CD4-positive, alpha-beta memory T cell (primary cell): ENCODE results near the gene ARGLU1. TPM values are rescaled to one million over a fixed set of nuclear protein-coding genes. Genes with fewer than 3 reads are reported as not detected.

Experiments
- CTCF ChIA-PET: fragments of 350-600 bp; sonication (Branson Sonifier 250); formaldehyde crosslinking; loops from one replicate; lab custom pipeline; 2021; ENCODE audit warnings: inconsistent platforms; ENCODE audit not compliant: partially characterized antibody; lab: Charles Lee
- POLR2A ChIA-PET: fragments of 350-600 bp; sonication (Branson Sonifier 250); formaldehyde crosslinking; loops from one replicate; lab custom pipeline; 2021; ENCODE audit not compliant: partially characterized antibody; lab: Charles Lee
- DNase-seq, 5 donors: peaks; one replicate each; pipeline versions ENCODE4 v3.0.0 to v3.0.0-alpha.2; 2020 to 2022; ENCODE audit warnings: mixed read lengths in 1 of 5
- H3K27ac ChIP-seq: one replicate; pipeline ENCODE4 v1.7.0; 2013; ENCODE audit warnings: low read depth, low read length
- H3K27me3 ChIP-seq: 2 replicates; pipeline ENCODE4 v1.7.0; 2013; ENCODE audit warnings: mild to moderate bottlenecking, low read length, moderate library complexity; ENCODE audit not compliant: insufficient read depth
- H3K36me3 ChIP-seq: 2 replicates; pipeline ENCODE4 v1.7.0; 2013; ENCODE audit warnings: mild to moderate bottlenecking, low read length, moderate library complexity; ENCODE audit not compliant: insufficient read depth
- H3K4me1 ChIP-seq: 2 replicates; pipeline ENCODE4 v1.7.0; 2013; ENCODE audit warnings: mild to moderate bottlenecking, low read length, moderate library complexity; ENCODE audit not compliant: insufficient read depth
- H3K4me3 ChIP-seq, 2 donors: one replicate each; pipeline ENCODE4 v1.7.0; 2013; ENCODE audit warnings: low read length in 2 of 2, mild to moderate bottlenecking in 1 of 2
- H3K9me3 ChIP-seq, 2 donors: one replicate each; pipeline ENCODE4 v1.7.0; 2013; ENCODE audit warnings: low read length in 2 of 2, control low read depth in 1 of 2; ENCODE audit not compliant: control insufficient read depth in 1 of 2
- H3K27ac Mint-ChIP-seq, 7 donors: one replicate each; pipeline ENCODE4 v1.8.0; 2020 to 2021; ENCODE audit warnings: mixed read lengths in 7 of 7, mild to moderate bottlenecking in 6 of 7, inconsistent platforms in 3 of 7, moderate library complexity in 3 of 7
- H3K27me3 Mint-ChIP-seq, 2 donors: one replicate each; pipeline ENCODE4 v1.8.0; 2020 to 2021; ENCODE audit warnings: mixed read lengths in 2 of 2
- H3K36me3 Mint-ChIP-seq, 2 donors: one replicate each; pipeline ENCODE4 v1.8.0; 2020 to 2021; ENCODE audit warnings: mixed read lengths in 2 of 2, inconsistent platforms in 1 of 2, mild to moderate bottlenecking in 1 of 2
- H3K4me1 Mint-ChIP-seq, 4 donors: one replicate each; pipeline ENCODE4 v1.8.0; 2020 to 2021; ENCODE audit warnings: mixed read lengths in 4 of 4, mild to moderate bottlenecking in 1 of 4
- H3K4me3 Mint-ChIP-seq, 8 donors: one replicate each; pipeline ENCODE4 v1.8.0; 2020 to 2021; ENCODE audit warnings: mixed read lengths in 8 of 8, mild to moderate bottlenecking in 7 of 8, moderate library complexity in 6 of 8, inconsistent platforms in 3 of 8
- H3K9me3 Mint-ChIP-seq, 8 donors: one replicate each; pipeline ENCODE4 v1.8.0; 2020 to 2021; ENCODE audit warnings: mixed read lengths in 8 of 8, mild to moderate bottlenecking in 5 of 8, inconsistent platforms in 3 of 8, moderate library complexity in 1 of 8
- intact Hi-C: fragments of 100-400 bp; cut with micrococcal nuclease; formaldehyde crosslinking; loops from one replicate; pipeline ENCODE4 v1.15.1; 2023
- polyA plus RNA-seq, 2 donors: library from polyadenylated mRNA; unstranded; fragments of 300-500 nt; fragmentation: Illumina TruSeq; gene quantifications; one replicate each; pipeline ENCODE4 v1.2.3, GENCODE V29; 2021
- total RNA-seq, 2 experiments: library from RNA; stranded (reverse); gene quantifications; one replicate each; pipeline ENCODE4 v1.2.3, GENCODE V29; 2021

ARGLU1 gene
- total and polyA plus RNA-seq, 4 experiments from 2014 or later = 35.4 to 252 (median 134) TPM

DNA sequence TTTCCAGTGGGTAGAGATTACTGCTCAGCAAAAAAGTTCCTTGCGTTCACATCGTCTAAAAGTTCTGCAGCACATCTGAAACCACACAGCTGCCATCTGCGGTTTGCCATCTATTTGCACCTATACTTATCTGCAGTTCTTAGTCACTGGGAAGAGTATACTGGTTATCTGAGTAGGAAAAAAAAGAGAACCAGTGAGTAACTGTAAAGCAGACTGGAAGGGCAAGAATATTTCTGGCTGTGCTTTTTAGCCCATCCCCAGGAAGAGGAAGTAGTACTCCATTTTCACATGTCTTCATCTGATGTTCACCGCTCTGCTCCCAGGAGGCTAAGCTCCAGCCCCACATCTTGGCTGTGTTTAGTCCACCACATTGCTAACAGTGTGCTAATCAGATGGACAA, 68.0 kb downstream of the ARGLU1 start:
- H3K27me3 ChIP-seq = no peaks in the 10 kb centered on the region
- H3K27ac ChIP-seq = no peak overlapping the region

DNA sequence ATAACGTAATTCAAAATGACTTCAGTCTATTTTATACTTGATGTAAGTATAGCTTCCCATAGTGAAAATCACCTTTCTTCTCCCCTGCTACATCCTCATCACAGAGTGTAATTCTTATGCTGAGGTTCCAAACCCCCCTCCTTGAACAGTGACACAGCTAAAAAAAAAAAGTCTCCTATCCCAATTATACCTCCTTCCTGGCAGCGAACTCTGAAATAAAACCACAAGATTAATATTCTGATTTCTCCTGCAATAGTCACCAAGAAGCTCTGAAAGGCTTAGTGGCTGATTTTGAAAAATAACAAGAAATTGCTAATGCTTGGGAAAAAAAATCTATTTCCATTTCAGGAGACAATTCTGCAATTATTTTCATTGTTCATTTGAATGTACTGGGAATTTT, 68.8 kb downstream of the ARGLU1 start:
- POLR2A ChIA-PET = no interaction called here
- no peaks in the 10 kb centered on the region for H3K4me1 ChIP-seq
- Mint-ChIP-seq H3K27me3 (peaks cover 32 to 52% of the 10 kb centered on the region in 2 donors), H3K4me1 (peaks cover 0 to 2% (median under 1%) of the 10 kb centered on the region in 4 donors), H3K4me3 (no peak overlapping the region), H3K27ac (no peak overlapping the region), H3K36me3 (no peaks in the 10 kb centered on the region), H3K9me3 (no peaks in the 10 kb centered on the region)
- no peaks in the 10 kb centered on the region for H3K27me3 ChIP-seq
- no peak overlapping the region for H3K4me3 ChIP-seq
- DNase-seq = no peak
- H3K27ac ChIP-seq = no peak overlapping the region
- H3K36me3 ChIP-seq = no peaks in the 10 kb centered on the region
- CTCF ChIA-PET = no interaction called here
- no peaks in the 10 kb centered on the region for H3K9me3 ChIP-seq
- intact Hi-C loops = no loop called here

More for the DNA sequence above, 68.0 kb downstream of the ARGLU1 start:
- no peak for DNase-seq
- Histone ChIP-seq H3K4me3 (no peak overlapping the region), H3K4me1 (no peaks in the 10 kb centered on the region), H3K9me3 (no peaks in the 10 kb centered on the region), H3K36me3 (no peaks in the 10 kb centered on the region)
- ChIA-PET POLR2A (no interaction called here), CTCF (no interaction called here)
- Mint-ChIP-seq H3K4me1 (peaks cover 0 to 2% (median under 1%) of the 10 kb centered on the region in 4 donors), H3K27me3 (peaks cover 28 to 53% of the 10 kb centered on the region in 2 donors), H3K27ac (no peak overlapping the region), H3K9me3 (no peaks in the 10 kb centered on the region), H3K4me3 (no peak overlapping the region), H3K36me3 (no peaks in the 10 kb centered on the region)
- intact Hi-C loops = no loop called here

DNA sequence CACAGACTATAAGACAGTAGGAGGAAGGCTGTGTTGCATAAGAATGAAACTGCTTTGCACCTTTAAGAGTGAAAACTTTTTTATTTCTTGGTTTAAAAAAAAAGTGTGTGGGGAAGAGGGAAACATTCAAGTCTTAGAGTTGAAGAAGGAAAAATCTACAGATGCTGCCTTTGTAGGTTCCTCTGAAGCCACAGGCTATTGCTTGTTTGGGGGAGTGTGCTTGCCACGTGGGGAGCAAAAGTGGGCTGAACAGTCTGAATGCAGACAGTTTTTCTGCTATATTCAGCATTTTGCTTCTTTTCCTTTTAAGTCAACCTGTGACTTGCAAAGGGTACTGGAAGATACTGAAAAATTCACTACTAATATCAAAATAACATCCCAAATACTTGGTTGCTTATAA, 69.4 kb downstream of the ARGLU1 start:
- H3K36me3 Mint-ChIP-seq = no peaks in the 10 kb centered on the region
- H3K4me1 ChIP-seq = no peaks in the 10 kb centered on the region
- intact Hi-C loops = no loop called here
- no peaks in the 10 kb centered on the region for H3K27me3 ChIP-seq
- DNase-seq = no peak
- peaks cover 5 to 7% (median 5%) of the 10 kb centered on the region in 4 donors for H3K4me1 Mint-ChIP-seq
- H3K4me3 Mint-ChIP-seq = peak overlapping the region in 1 of 8 donors; percentile 2
- H3K27ac Mint-ChIP-seq = no peak overlapping the region
- H3K4me3 ChIP-seq = no peak overlapping the region
- H3K9me3 Mint-ChIP-seq = no peaks in the 10 kb centered on the region
- POLR2A ChIA-PET = no interaction called here
- no peaks in the 10 kb centered on the region for H3K36me3 ChIP-seq
- CTCF ChIA-PET = no interaction called here
- peaks cover 37 to 54% of the 10 kb centered on the region in 2 donors for H3K27me3 Mint-ChIP-seq
- H3K27ac ChIP-seq = no peak overlapping the region
- H3K9me3 ChIP-seq = no peaks in the 10 kb centered on the region

DNA sequence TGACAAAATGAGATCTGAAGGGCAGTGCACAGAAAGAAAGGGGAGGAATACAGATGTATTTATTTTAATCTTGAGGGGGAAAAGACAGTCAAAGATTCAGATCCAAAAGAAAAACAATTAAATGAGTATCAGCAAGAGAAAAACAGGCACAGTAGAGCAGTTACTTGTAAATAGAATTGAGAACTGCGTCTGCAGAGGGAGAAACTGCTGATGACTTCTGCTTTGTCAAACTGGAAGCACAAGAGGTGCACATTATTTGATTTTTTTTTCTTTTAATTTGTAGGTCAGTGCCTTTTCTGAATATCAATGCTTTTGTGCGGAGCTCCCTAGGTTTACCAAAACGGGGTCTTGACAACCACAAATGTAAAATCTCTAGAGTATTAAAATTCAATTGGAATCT, 69.8 kb downstream of the ARGLU1 start:
- Mint-ChIP-seq H3K4me1 (peaks cover 9 to 10% (median 9%) of the 10 kb centered on the region in 4 donors), H3K4me3 (no peak overlapping the region), H3K36me3 (no peaks in the 10 kb centered on the region), H3K9me3 (no peaks in the 10 kb centered on the region), H3K27ac (no peak overlapping the region), H3K27me3 (peaks cover 40 to 57% of the 10 kb centered on the region in 2 donors)
- DNase-seq = no peak
- Histone ChIP-seq H3K27ac (no peak overlapping the region), H3K4me3 (no peak overlapping the region), H3K9me3 (no peaks in the 10 kb centered on the region), H3K4me1 (no peaks in the 10 kb centered on the region), H3K27me3 (no peaks in the 10 kb centered on the region), H3K36me3 (no peaks in the 10 kb centered on the region)
- ChIA-PET POLR2A (no interaction called here), CTCF (no interaction called here)
- intact Hi-C loops = no loop called here

DNA sequence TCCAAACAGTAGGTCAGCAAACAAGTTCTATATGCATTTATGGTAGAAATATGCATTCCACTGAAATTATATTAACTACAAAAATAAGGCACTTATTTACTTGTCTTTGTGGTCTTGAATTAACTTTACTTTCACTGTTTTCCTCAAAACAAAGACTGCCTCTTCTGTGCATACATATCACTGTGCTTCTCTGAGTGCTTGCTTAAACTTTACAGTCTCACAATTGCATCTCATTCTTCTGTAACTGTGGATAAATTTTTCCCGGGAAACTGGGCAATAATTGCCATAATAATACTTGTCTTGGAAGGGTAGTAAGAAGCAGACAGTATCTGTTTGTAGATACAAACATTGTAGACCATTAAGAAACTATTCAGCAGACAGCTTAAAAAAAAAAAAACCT, 70.9 kb downstream of the ARGLU1 start:
- no peaks in the 10 kb centered on the region for H3K4me1 ChIP-seq
- Mint-ChIP-seq H3K4me3 (no peak overlapping the region), H3K9me3 (no peaks in the 10 kb centered on the region), H3K27me3 (peaks cover 42 to 56% of the 10 kb centered on the region in 2 donors), H3K36me3 (no peaks in the 10 kb centered on the region), H3K4me1 (peaks cover 9 to 16% (median 10%) of the 10 kb centered on the region in 4 donors), H3K27ac (no peak overlapping the region)
- ChIA-PET CTCF (no interaction called here), POLR2A (no interaction called here)
- intact Hi-C loops = no loop called here
- DNase-seq = no peak
- no peaks in the 10 kb centered on the region for H3K36me3 ChIP-seq
- no peak overlapping the region for H3K27ac ChIP-seq
- peaks cover 2% of the 10 kb centered on the region for H3K27me3 ChIP-seq
- no peak overlapping the region for H3K4me3 ChIP-seq
- no peaks in the 10 kb centered on the region for H3K9me3 ChIP-seq

DNA sequence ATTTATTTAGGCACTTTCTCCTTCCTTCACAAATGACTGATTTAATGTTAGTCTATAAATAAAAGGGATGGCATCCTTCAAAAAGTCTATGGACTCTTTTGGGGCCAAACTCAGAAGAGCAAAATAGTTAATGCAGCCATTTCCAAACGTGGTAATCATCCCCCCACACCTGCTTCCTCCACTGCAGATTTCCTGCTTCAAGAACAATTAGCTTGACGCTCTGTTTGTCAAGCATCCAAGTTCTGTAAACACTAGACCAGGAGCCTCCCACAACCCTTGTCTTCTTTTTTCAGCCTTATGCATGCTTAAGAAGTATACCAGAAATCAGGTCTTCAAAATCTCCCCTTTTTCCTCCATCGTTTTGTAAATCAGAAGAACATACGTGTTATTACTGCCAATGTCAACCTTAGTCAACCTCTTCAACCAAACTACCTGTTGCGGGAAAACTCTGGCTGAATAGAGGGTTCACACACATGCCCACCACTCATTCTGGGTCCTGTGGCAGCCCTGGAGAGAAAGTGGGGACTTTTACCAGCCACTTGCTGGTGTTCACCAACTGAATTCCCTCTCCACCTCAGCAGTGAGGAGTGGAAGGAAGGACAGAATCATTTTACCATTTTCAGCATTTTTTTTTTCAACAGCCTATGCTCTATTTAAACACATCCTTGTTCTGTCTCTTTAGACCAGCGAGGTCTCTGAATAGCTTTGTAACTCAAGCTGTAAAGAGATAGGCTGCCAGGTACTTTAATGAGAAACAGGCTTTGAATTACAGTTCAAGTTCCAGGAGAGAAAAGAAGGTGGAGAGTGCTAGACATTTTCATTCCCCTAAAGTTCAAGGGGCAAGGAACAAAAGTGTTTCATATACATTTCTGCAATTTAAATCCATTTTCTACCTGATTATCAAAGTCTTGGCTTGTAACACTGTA, 71.6 kb downstream of the ARGLU1 start:
- Mint-ChIP-seq H3K27me3 (peaks cover 44 to 55% of the 10 kb centered on the region in 2 donors), H3K4me1 (peaks cover 11 to 20% (median 13%) of the 10 kb centered on the region in 4 donors), H3K36me3 (no peaks in the 10 kb centered on the region), H3K27ac (peak overlapping the region in 1 of 7 donors; percentile 75), H3K9me3 (peaks cover 0 to 2% (median 0%) of the 10 kb centered on the region in 8 donors), H3K4me3 (no peak overlapping the region)
- no peak for DNase-seq
- Histone ChIP-seq H3K36me3 (no peaks in the 10 kb centered on the region), H3K9me3 (no peaks in the 10 kb centered on the region), H3K27me3 (peaks cover 3% of the 10 kb centered on the region), H3K27ac (no peak overlapping the region), H3K4me1 (no peaks in the 10 kb centered on the region), H3K4me3 (no peak overlapping the region)
- ChIA-PET CTCF (no interaction called here), POLR2A (no interaction called here)
- intact Hi-C loops = no loop called here

DNA sequence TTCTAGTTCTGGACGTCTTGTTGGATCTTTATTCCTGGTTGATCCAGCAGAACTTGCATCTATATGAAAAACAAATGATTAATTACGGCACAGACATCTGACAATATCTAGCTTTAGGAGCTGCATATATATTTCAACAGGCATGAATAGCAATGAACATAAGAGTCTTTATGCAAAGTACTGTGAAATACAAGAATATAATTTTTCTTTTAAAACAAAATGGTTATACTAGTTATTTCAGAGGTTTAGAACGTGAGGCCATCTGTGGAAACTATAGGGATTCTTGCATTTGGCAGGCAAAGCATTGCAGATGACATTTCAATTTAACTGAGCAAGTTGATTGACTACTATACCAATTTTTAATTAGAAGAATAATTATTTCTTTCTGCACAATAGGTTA, 73.0 kb downstream of the ARGLU1 start:
- ChIA-PET POLR2A (no interaction called here), CTCF (no interaction called here)
- no peak overlapping the region for H3K27ac ChIP-seq
- H3K9me3 ChIP-seq = no peaks in the 10 kb centered on the region
- intact Hi-C loops = no loop called here
- DNase-seq = no peak
- H3K27ac Mint-ChIP-seq = no peak overlapping the region
- H3K4me1 ChIP-seq = peaks cover 6% of the 10 kb centered on the region
- peaks cover 42 to 52% of the 10 kb centered on the region in 2 donors for H3K27me3 Mint-ChIP-seq
- peaks cover 19 to 28% (median 21%) of the 10 kb centered on the region in 4 donors for H3K4me1 Mint-ChIP-seq
- peaks cover 3% of the 10 kb centered on the region for H3K27me3 ChIP-seq
- H3K36me3 ChIP-seq = no peaks in the 10 kb centered on the region
- no peak overlapping the region for H3K4me3 Mint-ChIP-seq
- H3K4me3 ChIP-seq = no peak overlapping the region
- peaks cover 0 to 2% (median 0%) of the 10 kb centered on the region in 8 donors for H3K9me3 Mint-ChIP-seq
- no peaks in the 10 kb centered on the region for H3K36me3 Mint-ChIP-seq
